Stimulated activated CD8-positive, alpha-beta memory T cell treated with anti-CD3 and anti-CD28 coated beads, Interleukin-15, amount 100 ng/mL, for 1 hour (primary cell): ENCODE measurements around the gene HSD17B8.

Experiments
- DNase-seq: peaks from one replicate; pipeline ENCODE4 v3.0.0-alpha.2; 2020; ENCODE audit warnings: low read depth

HSD17B8 gene

GRCh38 chr6:33171880-33172687 lies 32.4 kb upstream of the HSD17B8 start:
- no peak for DNase-seq

GRCh38 chr6:33172688-33173534 lies 31.5 kb upstream of the HSD17B8 start:
- DNase-seq: no peak

- no peak for DNase-seq
Measured at GRCh38 chr6:33173535-33174180, 30.8 kb upstream of the HSD17B8 start.

GRCh38 chr6:33174784-33175183 lies 29.7 kb upstream of the HSD17B8 start:
- no peak for DNase-seq

- no peak for DNase-seq
Measured at GRCh38 chr6:33175436-33176069, 28.9 kb upstream of the HSD17B8 start.

GRCh38 chr6:33176906-33177305 lies 27.5 kb upstream of the HSD17B8 start:
- no peak for DNase-seq

GRCh38 chr6:33177552-33178446 lies 26.7 kb upstream of the HSD17B8 start:
- no peak for DNase-seq

- no peak for DNase-seq
Measured at GRCh38 chr6:33178755-33179475, 25.5 kb upstream of the HSD17B8 start.

GRCh38 chr6:33181141-33181540 lies 23.3 kb upstream of the HSD17B8 start:
- no peak for DNase-seq

- DNase-seq: no peak
Measured at GRCh38 chr6:33183071-33183683, 21.3 kb upstream of the HSD17B8 start.

- no peak for DNase-seq
Measured at GRCh38 chr6:33185190-33185589, 19.3 kb upstream of the HSD17B8 start.

- no peak for DNase-seq
Measured at GRCh38 chr6:33185654-33186187, 18.7 kb upstream of the HSD17B8 start.

- DNase-seq: no peak
Measured at GRCh38 chr6:33187809-33188208, 16.6 kb upstream of the HSD17B8 start.

GRCh38 chr6:33189164-33189563 lies 15.3 kb upstream of the HSD17B8 start:
- no peak for DNase-seq

GRCh38 chr6:33189625-33190448 lies 14.6 kb upstream of the HSD17B8 start:
- DNase-seq: no peak

- DNase-seq: no peak
Measured at GRCh38 chr6:33190504-33191107, 13.8 kb upstream of the HSD17B8 start.

- DNase-seq: no peak
Measured at GRCh38 chr6:33191383-33192104, 12.9 kb upstream of the HSD17B8 start.
